Measurements from ENCODE around the gene NTSR2. TPM values are rescaled to one million over a fixed set of nuclear protein-coding genes. Genes with fewer than 3 reads are reported as not detected.

The NTSR2 gene
- total and polyA plus RNA-seq, 10 of the 15 experiments (the other 5 are each of a cell fraction or from before 2014, with no cell fraction given), result not detected

DNA sequence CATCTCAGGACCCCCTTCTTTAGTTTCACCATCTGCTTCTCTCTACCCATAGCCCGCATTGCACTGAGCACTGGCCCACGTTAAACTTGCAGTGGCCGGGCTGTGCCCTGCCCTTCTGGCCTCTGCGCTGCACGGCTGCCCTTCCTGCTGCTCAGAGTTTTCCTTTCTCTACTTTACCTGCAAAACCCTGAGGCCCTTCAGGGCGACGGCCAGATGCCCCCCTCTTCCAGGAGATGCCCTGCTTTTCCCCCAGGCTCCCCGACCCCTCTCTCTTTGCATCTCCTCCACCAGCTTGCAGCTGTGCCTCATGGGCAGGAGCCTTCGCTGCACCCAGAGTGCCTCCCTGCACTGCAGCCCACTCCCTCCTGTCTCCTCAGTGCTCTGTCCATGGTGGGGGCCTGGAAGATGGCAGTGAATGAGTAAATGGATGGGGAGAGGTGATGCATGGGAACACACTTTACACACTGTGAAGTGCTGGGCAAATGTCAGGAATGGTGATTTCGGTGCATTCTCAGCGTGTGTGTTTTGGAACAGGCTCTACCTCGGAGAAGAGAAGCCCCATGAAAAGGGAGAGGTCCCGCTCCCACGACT is 53.8 kb downstream of the NTSR2 start (continued):
- TF ChIP-seq, protein P1, sequence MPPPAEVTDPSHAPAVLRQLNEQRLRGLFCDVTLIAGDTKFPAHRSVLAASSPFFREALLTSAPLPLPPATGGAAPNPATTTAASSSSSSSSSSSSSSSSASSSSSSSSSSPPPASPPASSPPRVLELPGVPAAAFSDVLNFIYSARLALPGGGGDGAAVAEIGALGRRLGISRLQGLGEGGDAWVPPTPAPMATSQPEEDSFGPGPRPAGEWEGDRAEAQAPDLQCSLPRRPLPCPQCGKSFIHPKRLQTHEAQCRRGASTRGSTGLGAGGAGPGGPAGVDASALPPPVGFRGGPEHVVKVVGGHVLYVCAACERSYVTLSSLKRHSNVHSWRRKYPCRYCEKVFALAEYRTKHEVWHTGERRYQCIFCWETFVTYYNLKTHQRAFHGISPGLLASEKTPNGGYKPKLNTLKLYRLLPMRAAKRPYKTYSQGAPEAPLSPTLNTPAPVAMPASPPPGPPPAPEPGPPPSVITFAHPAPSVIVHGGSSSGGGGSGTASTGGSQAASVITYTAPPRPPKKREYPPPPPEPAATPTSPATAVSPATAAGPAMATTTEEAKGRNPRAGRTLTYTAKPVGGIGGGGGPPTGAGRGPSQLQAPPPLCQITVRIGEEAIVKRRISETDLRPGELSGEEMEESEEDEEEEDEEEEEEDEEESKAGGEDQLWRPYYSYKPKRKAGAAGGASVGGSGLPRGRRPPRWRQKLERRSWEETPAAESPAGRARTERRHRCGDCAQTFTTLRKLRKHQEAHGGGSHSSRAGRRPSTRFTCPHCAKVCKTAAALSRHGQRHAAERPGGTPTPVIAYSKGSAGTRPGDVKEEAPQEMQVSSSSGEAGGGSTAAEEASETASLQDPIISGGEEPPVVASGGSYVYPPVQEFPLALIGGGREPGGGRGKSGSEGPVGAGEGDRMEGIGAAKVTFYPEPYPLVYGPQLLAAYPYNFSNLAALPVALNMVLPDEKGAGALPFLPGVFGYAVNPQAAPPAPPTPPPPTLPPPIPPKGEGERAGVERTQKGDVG (CRISPR knock-in tag; IDR thresholded peaks at IDR 0.05), result no peak
- TF ChIP-seq, protein P2, sequence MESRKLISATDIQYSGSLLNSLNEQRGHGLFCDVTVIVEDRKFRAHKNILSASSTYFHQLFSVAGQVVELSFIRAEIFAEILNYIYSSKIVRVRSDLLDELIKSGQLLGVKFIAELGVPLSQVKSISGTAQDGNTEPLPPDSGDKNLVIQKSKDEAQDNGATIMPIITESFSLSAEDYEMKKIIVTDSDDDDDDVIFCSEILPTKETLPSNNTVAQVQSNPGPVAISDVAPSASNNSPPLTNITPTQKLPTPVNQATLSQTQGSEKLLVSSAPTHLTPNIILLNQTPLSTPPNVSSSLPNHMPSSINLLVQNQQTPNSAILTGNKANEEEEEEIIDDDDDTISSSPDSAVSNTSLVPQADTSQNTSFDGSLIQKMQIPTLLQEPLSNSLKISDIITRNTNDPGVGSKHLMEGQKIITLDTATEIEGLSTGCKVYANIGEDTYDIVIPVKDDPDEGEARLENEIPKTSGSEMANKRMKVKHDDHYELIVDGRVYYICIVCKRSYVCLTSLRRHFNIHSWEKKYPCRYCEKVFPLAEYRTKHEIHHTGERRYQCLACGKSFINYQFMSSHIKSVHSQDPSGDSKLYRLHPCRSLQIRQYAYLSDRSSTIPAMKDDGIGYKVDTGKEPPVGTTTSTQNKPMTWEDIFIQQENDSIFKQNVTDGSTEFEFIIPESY (IDR thresholded peaks at IDR 0.05), result no peak
- TF ChIP-seq PML (IDR thresholded peaks at IDR 0.05; ENCODE audit: low read length), result no peak
- TF ChIP-seq TCF12 (IDR thresholded peaks at IDR 0.05; ENCODE audit: low read depth, low read length), result no peak
- TF ChIP-seq NFIC (IDR thresholded peaks at IDR 0.05; ENCODE audit: low read depth, low read length), result no peak
- TF ChIP-seq NFXL1 (IDR thresholded peaks at IDR 0.05; ENCODE audit: borderline replicate concordance), result no peak
- TF ChIP-seq NR2C1 (IDR thresholded peaks at IDR 0.05), result no peak

DNA sequence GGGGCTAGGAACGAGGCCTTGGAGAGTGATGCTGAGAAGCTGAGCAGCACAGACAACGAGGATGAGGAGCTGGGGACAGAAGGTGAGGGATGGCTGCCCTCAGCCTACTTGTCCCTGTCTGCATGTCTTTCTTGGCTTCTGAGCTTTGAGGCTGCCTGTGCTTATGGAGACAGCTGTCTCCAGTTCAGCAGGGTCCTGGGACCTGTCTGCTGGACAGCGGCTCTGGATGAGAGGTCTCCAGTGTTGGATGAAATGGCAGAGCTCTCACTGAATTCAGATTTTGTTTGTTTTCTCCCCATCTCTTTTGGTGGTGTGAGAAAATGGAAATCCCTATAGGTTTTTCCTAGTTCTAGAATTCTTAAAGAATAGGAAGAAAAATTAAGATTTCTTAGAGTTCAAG is 54.8 kb downstream of the NTSR2 start:
- H3K36me3 ChIP-seq (ENCODE audit: control insufficient read depth in 2 of 2, insufficient read depth in 2 of 2, low read length in 1 of 2), result no peaks in the 10 kb centered on the region
- ATAC-seq (no peak), FAIRE-seq (no peak), DNase-seq (ENCODE audit: low read depth, low spot score) (no peak)
- BruUV-seq (replicated peaks), result no TSS peak
- ChIA-PET POLR2A (no interaction called here), SMC1A (ENCODE audit: uncharacterized antibody, unreplicated experiment) (no interaction called here), RAD21 (ENCODE audit: unreplicated experiment) (no interaction called here), CTCF (interaction anchor here (1.5 kb wide), 1 partner anchor 9 kb away, joined by 4 read pairs; no protein-coding TSS in a partner anchor)
- H3K27me3 ChIP-seq (replicated peaks in 1 of 2; ENCODE audit: control insufficient read depth in 2 of 2, insufficient read depth in 2 of 2, low read length in 1 of 2), result peaks cover 0 to 2% of the 10 kb centered on the region in 2 experiments; a peak in 1 of 4 replicates
- no peaks in the 10 kb centered on the region for H4K20me1 ChIP-seq (ENCODE audit: control insufficient read depth, insufficient read depth)
- H3K4me3 ChIP-seq, result no peak overlapping the region
- H3K9me3 ChIP-seq (replicated peaks; ENCODE audit: control insufficient read depth, insufficient read depth, low read length), result no peaks in the 10 kb centered on the region
- 28% methylated on average over 3 of the region's 3 CpGs for WGBS (ENCODE audit: insufficient coverage, insufficient replicate concordance, low lambda C conversion rate, missing lambda C conversion rate)
- H3K79me2 ChIP-seq (ENCODE audit: control insufficient read depth, insufficient read depth, low read length), result no peaks in the 10 kb centered on the region
- intact Hi-C loops (cut with micrococcal nuclease; ENCODE audit: unreplicated experiment) (no loop called here), in situ Hi-C loops (cut with MboI) (no loop called here)
- no peak overlapping the region for H3K27ac ChIP-seq (ENCODE audit: control insufficient read depth, insufficient read depth)
- H3K4me2 ChIP-seq (ENCODE audit: control insufficient read depth, insufficient read depth), result no peak overlapping the region
- no peak overlapping the region for H3K9ac ChIP-seq (ENCODE audit: control insufficient read depth, insufficient read depth, low read length)
- H2AFZ ChIP-seq (ENCODE audit: control insufficient read depth, low read depth, low read length), result no peak overlapping the region
- H3K4me1 ChIP-seq (ENCODE audit: control insufficient read depth, insufficient read depth, low read length), result no peaks in the 10 kb centered on the region
- TF ChIP-seq, protein P3, sequence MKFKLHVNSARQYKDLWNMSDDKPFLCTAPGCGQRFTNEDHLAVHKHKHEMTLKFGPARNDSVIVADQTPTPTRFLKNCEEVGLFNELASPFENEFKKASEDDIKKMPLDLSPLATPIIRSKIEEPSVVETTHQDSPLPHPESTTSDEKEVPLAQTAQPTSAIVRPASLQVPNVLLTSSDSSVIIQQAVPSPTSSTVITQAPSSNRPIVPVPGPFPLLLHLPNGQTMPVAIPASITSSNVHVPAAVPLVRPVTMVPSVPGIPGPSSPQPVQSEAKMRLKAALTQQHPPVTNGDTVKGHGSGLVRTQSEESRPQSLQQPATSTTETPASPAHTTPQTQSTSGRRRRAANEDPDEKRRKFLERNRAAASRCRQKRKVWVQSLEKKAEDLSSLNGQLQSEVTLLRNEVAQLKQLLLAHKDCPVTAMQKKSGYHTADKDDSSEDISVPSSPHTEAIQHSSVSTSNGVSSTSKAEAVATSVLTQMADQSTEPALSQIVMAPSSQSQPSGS (IDR thresholded peaks at IDR 0.05; ENCODE audit: low read length), result no peak
- TF ChIP-seq, protein P4, sequence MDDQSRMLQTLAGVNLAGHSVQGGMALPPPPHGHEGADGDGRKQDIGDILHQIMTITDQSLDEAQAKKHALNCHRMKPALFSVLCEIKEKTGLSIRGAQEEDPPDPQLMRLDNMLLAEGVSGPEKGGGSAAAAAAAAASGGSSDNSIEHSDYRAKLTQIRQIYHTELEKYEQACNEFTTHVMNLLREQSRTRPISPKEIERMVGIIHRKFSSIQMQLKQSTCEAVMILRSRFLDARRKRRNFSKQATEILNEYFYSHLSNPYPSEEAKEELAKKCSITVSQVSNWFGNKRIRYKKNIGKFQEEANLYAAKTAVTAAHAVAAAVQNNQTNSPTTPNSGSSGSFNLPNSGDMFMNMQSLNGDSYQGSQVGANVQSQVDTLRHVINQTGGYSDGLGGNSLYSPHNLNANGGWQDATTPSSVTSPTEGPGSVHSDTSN (IDR thresholded peaks at IDR 0.05; ENCODE audit: insufficient replicate concordance, low read depth, low read length), result no peak
- TF ChIP-seq CREB1 (IDR thresholded peaks at IDR 0.05; ENCODE audit: low read depth), result no peak
- TF ChIP-seq, protein P5, sequence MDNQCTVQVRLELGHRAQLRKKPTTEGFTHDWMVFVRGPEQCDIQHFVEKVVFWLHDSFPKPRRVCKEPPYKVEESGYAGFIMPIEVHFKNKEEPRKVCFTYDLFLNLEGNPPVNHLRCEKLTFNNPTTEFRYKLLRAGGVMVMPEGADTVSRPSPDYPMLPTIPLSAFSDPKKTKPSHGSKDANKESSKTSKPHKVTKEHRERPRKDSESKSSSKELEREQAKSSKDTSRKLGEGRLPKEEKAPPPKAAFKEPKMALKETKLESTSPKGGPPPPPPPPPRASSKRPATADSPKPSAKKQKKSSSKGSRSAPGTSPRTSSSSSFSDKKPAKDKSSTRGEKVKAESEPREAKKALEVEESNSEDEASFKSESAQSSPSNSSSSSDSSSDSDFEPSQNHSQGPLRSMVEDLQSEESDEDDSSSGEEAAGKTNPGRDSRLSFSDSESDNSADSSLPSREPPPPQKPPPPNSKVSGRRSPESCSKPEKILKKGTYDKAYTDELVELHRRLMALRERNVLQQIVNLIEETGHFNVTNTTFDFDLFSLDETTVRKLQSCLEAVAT (IDR thresholded peaks at IDR 0.05), result no peak
